AG09319 (cell line): ENCODE results near the gene CASP8AP2.
A peak's percentile ranks its signal among the peaks of the same experiment; 100 is the strongest.

Source experiments
- DNase-seq: peaks from one replicate; pipeline ENCODE4 v3.0.0-alpha.2; 2010; ENCODE audit warnings: low read depth; ENCODE audit errors: extremely low read depth
- CTCF ChIP-seq: IDR thresholded peaks from 2 replicates; pipeline ENCODE4 v1.5.1; 2011; ENCODE audit warnings: low read depth, mild to moderate bottlenecking, inconsistent platforms, low read length, moderate library complexity

Gene CASP8AP2

GRCh38 chr6:89789980-89790379 lies 39.7 kb upstream of the CASP8AP2 start:
- no peak for TF ChIP-seq CTCF

GRCh38 chr6:89790403-89790802 lies 39.3 kb upstream of the CASP8AP2 start:
- no peak for TF ChIP-seq CTCF
- DNase-seq = no peak

More at GRCh38 chr6:89789980-89790379, 39.7 kb upstream of the CASP8AP2 start:
- DNase-seq = no peak

- no peak for DNase-seq
Observed at GRCh38 chr6:89792881-89793280, 36.8 kb upstream of the CASP8AP2 start.

GRCh38 chr6:89793586-89793985 lies 36.1 kb upstream of the CASP8AP2 start:
- no peak for TF ChIP-seq CTCF
- DNase-seq = no peak

More at GRCh38 chr6:89792881-89793280, 36.8 kb upstream of the CASP8AP2 start:
- TF ChIP-seq CTCF = peak; percentile 35

GRCh38 chr6:89794324-89794723 lies 35.4 kb upstream of the CASP8AP2 start:
- no peak for DNase-seq
- TF ChIP-seq CTCF = no peak

GRCh38 chr6:89797317-89797716 lies 32.4 kb upstream of the CASP8AP2 start:
- TF ChIP-seq CTCF = no peak
- no peak for DNase-seq

GRCh38 chr6:89799096-89799495 lies 30.6 kb upstream of the CASP8AP2 start:
- DNase-seq = no peak

More at GRCh38 chr6:89799096-89799495, 30.6 kb upstream of the CASP8AP2 start:
- no peak for TF ChIP-seq CTCF
